GM18909 (cell line): Measurements from ENCODE around the gene IQCE.

Source experiments
- ATAC-seq: cut with Tn5 transposase; IDR thresholded peaks from one replicate; pipeline ENCODE4 v1.9.1; 2021; ENCODE audit warnings: mild to moderate bottlenecking; ENCODE audit not compliant: unreplicated experiment, poor library complexity

Gene IQCE

DNA sequence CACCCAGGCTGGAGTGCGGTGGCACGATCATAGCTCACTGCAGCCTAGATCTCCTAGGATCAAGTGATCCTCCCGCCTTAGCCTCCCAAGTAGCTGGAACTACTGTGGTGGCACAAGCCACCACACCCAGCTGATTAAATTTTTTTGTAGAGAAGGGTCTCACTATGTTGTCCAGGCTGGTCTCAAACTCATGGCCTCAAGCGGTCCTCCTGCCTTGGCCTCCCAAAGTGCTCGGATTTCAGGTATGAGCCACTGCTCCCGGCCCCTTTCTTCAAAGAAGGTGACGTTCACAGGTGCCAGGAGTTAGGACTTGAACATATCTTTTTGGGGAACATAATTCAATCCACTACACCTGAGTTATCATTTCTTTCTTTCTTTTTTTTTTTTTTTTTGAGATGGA is 70.1 kb downstream of the IQCE start:
- ATAC-seq, result no peak

DNA sequence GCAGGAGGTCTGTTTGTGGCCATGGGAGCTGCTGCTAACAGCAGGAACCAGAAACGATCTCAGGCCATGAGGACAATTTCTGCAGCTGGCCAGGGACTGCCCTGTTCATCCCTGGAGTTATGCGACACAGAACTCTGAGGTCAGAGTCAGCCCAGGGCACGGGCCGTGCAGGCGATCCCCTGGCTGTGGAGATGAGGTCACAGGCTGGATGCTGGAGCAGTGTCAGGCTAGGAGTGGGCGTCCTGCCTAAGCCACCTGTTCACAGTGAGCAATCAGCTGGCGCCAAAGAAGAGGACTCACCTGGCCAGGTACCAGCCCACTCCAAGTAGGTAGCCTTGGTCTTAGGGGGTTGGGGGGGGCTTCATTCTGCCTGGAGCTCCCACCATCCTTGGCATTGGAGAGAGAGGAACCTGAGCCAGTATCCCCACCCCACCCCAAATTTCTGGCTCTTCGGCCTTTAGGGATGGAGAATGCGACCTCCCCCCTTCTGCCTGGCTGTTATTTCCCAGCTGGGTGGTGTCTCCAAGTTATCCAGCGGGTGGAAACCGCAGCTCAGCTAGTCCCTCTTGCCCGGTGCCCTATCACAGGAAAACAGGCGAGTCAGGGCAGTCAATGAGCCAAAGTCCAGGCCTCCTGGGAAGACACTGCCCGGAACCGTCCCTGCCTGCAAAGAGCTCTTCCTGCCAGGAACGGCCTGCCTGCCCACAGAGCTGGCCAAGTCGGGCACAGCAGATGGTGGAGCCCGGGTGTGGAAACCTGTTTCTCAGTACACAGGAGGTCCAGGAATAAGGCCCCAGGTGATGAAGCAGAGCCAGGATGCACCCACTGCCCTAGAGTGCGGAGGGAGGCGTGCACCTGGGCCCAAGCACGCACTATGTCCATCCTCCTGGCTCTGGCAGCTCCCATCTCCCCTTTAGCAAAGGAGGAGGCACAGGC is 71.2 kb downstream of the IQCE start:
- ATAC-seq, result no peak

DNA sequence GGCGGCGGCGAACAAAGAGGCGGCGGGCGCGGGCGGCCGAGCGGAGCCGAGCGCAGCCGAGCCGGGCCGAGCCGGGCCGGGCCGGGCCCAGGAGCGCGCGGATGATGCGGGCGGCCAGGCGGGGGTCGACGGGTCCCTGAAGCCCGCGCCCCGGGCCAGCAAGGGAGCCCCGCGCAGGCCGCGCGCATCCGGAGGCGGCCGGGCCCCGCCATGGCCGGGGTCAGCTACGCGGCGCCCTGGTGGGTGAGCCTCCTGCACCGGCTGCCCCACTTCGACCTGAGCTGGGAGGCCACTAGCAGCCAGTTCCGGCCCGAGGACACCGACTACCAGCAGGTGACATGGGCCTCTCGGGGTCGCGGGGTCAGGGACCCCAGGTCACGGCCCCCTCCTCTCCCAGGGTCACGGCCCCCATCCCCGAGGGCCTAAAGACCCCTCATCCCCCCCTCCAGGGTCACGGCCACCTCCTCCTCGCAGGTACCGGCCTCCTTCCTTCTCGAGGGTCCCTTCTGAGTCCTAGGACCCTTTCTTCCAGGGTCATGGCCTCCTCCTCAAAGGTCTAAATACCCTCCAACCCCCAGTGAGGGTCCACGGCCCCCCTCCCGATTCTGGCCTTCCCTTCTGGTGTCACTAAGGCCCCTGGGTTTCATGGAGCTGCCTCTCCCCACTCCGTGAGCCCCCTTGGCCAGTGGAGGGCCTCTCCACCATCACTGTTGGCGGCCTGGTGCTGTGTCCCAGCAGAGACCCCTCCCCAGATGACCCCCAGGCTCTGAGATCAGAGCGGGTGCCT is 73.4 kb downstream of the IQCE start, which contains the start of gene TTYH3:
TSS of gene TTYH3 (plus strand) at position 41 of the 787 bp plus-strand sequence. CDS start at position 211, 170 bp downstream.
- peak; percentile 42 for ATAC-seq

DNA sequence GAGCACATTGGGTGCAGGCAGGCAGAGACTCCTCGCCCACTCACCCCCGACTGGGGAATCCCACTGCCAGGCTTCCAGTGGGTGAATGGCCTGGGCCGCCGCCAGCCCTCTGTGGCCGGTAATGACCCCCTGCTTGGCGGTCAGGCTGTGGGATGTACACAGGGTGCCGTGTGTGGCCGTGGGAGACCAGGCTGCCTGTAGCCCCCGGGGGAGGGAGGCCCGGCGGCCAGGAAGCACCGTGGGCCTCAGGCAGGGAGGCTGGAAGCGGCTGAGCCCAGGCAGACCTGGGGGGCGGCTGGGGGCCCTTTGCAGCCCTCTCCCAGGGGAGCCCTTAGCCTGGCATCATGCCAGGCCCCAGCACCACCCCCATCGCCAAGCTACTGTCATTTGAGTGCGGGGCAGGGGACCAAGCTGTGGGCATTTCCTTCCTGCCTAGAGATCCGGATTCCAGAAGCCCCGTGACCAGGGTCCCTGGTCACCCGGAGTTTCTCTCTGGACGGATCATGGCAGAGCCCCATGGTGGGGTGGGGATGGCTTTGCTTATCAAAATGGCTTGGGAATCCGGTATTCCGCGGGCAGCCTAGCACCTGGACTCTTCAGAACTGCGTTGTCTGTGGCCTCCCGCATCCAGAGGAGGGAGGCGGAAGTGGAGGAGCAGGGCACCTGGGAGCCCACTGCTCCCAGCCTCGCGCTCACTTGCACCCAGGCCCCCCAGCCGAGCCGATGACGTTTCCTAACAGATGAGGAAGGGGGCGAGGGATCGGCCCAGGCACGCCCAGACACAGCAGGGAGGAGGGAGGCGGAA is 74.2 kb downstream of the IQCE start:
- ATAC-seq, result peak; percentile 21

DNA sequence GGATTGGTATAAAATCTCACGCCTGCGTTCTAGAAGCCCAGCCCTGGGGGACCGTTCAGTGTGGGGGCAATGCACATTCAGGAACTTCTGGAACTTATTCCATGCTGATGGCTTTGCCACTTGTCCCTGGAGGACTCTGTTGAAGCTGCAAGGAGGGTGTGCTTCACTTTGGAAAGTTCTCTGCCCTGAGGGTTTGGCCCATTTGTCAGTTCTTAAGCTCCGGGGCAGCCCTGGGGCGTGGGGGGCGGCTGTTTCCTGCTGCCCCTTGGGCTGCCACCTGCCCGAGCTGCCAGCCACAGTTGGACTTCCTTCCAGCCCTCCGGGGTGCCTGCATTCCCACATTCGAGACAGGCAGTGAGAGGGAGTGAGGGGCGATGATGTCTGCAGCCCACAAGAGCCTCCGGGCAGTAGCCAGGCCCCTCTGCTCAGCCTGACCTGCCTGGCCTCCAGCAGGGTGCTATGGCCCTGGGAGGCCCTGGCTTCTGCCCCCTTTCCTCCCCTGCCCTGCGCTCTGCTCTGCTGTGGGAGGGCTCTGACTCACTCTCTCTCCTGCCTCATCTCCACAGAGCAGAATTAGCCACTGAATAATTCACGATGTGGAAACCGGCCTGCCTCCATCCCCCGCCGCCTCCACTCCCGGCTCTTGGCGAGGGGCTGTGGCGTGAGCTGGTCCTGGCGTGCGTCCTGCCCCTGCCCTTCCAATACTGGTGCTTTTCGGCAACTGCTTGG is 74.9 kb downstream of the IQCE start:
- ATAC-seq, result no peak

DNA sequence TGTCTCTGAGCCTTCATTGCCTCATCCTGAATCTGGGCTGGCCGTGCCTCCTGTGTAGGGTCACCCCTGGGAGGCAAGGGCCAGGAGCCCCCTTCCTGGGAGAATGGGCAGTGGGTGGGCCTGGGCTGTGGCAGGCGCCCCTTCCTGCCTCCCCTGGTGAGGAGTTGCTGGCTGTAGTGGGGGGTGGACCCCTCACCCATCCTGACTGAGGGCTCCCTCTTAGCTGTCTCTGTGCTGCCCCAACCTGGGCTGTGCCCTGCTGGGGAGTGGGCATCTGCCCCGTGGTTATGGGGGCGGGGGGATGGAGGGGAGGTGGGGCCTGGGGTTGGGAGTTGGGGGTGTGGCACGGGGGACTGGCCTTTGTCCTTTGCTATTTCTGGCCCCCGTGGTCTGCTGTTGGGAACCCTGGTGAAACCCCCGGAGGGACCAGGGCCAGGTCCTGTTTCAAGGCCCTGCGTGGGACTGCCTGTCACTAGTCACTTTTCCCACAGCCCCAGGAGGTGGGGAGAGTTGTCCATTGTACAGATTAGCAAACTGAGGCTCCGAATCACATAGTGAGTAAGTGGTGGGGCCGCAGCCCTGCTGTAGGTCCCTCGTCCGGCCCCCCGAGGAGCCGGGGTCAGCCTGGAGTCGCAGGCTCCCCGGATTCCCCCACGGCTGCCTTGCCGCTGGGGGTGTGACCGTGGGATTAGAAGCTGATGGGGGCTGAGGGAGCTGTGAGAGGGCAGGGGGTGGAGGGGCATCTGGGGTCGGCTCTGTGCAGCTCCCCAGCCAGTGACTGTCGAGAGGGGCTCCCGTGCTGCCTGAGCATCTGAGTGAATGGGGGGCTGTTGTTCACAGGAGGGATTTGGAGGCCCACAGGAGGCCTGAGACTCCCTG is 75.7 kb downstream of the IQCE start:
- no peak for ATAC-seq

DNA sequence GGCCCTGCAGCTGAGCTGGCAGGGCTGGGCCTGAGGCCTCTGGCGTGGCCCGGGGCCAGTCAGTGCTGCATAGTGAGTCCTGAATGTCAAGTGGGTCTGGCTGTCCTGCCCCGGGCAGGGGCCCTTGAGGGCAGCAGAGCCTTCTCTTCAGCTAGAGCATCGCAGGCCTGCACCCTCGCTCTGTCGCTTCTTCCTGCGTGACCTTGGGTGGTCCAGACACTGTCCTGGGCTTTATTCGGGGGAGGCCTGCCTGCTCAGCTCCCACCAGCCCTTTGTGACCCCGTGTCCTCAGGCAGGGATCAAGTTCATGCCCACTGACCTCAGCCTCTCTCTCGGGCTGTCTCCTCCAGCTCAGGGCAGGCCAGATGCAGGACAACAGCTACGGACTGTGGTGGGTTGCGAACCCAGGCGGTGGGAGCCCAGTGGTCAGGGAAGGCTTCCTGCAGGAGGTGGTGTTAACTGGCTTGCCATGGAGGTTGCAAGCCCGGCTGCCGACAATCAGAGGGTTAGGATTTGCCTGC is 76.4 kb downstream of the IQCE start:
- ATAC-seq, result no peak

DNA sequence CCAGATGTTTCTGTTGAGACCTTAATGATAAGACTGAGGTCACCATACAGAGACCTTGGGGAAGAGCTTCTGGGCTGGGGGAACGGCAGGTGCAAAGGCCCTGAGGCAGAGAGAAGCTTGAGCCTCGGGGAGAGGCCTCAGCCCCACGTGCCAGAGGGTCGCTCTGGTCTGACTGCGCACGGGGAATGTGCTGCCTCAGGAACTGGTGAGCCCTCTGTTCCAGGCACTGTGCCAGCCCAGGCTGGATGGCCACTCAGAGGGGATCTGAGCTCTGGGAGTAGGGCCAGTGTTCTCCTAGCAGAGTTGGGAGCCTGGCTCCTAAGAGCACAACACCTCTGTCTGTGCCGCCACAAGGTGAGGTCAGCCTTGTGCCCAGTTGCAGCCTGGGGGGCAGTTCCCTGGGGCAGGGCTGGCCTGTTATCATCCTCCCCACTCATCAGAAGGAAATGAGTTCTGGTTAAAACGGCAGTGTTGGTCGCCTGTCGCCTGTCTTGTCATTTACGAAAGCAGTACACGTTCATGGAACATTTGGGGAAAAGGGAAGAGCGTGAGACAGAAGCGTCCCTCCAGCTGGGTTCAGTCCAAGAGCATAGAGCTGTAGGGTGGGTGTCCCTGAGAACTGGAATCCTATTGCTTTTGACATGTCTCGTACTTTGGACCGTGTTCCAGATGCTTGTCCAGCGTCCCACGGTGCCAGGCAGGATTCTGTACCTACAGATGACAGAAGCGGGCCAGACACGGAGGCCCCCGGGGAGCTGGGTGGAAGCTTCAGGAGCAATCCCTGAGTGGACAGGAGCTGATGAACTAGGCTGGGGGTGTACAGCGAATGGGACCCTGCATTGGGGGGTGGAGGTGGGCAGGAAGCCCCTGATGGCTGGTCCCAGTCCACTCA is 77.3 kb downstream of the IQCE start:
- ATAC-seq, result no peak

DNA sequence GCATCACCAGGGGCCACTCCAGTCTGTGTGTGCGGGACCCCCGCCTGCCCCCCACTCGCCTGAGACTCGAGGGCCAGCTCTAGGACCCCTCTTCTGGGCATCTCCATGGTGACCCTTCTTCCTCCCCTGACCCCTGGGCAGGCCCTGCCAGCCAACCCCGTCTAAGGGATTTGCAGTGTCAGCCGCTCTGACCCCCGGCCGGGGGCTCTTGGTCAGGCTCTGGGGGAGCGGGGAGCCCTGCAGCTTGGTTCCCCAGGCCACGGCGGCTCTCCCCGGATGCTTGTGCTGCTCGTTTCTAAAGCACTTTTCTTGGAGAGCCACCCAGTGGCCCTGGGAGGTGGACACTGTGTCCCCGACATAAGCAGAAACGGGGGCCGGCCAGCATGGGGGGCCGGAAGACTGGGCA is 78.3 kb downstream of the IQCE start:
- ATAC-seq, result no peak

DNA sequence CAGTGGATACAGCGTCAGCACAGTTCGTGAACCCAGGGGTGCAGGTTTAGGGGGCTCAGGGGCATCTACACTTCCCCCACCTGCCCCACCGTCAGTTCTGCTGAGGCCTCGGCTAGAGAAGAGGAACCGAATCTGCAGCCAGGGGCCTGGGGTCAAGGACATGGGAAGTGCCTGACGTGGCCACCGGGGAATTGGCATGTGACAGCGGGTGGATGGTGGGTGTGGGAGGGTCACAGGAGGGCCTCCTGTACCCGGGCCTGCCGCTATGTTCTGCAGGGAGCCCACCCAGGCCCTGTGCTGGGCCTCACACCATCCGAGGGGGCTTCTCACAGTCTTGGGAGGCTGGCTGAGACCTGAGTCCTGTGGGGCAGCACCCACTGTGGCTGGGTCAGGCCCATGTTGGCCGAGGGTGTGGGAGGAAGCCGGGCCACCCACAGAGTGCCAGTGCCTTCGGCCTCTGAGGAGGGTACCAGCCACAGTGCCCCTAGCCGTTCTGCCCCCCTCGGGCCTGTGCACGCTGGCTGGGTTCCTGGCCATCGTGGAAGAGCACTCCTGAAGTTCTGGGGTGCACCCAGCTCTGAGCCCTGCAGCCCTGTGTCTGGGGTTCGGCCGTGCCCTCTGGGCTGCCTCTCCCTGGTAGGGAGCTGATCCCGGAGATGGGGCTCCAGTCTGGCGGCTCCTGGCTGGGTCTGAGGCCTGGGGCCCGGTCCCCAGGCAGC is 78.9 kb downstream of the IQCE start:
- ATAC-seq, result peak; percentile 38

DNA sequence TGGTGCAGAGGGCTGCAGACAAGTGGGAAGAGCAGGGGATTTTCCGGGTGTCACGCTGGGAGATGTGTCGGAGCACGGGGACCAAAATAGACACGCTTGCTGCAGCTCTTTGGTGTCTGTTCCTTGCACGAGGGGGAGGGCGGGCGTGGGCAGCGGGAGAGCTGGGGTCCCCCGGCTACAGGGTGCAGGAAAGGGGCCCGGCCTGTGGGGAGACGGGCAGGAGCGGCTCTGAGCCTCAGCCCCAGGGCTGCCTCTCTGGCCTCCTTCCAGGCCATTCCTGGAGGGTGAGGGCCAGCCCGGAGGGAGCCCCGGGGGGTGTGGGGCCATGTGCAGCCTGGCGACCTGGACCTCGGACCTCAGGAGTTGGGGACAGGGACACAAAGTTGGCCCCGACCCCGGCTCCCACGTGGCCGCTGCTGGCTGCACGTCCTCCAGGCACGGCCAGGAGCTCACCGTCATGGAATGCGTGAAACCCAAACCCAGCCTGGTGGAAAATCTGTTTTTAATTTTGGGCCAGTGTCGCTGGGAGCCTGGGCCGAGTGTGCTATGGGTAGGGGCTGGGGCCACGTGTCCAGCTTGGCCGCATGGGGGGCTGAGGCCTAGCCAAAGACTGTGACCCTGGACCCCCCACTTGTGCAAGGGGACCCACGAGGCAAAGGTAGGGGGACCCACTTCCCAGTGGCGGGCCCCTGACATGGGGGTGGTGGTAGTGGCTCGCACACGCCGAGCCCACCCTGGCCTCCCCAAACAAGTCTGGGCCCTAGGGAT is 79.6 kb downstream of the IQCE start:
- no peak for ATAC-seq

DNA sequence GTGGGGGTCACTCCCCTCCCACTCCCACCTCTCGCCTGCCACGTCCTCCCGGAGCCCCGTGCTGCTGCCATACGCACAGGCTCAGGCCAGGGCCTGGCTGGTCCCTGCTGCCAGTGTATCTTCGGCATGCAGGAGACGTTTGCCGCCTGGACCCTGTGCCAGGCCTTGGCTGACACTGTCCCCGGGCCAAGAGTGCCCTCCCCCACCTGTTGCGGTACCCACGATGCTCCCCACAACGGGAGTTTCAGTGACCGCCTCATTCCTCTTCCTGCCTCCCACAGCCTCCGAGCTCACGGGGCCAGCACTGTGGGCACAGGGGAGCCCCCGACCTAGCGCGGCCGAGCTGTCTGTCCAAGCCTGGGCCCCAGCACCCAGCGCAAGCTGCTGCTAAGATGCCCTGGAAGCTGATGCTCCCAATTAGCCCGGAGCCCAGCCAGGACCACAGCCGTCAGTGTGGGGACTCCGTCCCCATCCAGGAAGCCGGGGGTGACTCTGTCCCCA is 80.5 kb downstream of the IQCE start:
- ATAC-seq, result no peak

DNA sequence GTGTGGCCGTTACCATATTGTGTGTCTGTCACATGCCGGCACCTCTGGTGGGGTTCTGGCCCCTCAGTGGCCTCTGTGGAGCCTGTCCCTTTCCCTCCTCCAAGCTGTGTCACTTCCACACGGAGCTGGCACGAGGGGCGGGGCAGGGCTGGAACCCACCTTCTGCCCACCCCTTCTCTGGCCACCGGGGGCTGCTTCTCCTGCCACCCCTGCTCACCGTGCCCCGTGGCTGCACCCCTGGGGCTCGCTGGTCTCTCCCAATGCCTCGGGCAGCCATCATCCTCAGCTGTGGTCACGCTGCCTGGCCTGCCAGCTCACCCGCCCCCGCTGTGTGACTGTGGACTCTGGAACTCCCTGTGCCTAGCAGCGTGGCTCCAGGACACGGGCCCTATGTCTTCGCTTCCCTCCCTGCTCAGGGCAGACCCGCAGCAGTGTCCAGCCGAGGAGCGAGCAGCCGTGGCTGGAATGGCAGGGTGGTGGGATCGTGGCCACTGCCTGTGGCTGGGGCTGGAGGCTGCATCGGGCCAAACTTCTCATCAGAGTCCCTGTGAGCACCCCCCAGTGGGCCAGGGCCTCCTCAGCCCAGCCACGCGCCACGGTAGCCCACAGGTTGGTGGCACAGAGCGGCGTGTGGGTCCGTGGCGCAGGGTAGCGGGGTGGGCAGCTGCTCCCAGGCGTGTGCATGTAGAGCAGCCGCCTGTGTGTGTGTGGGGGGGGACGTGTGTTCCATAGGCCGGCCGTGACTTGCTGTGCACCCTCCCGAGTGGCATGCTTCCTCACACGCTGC is 81.1 kb downstream of the IQCE start:
- ATAC-seq, result no peak

DNA sequence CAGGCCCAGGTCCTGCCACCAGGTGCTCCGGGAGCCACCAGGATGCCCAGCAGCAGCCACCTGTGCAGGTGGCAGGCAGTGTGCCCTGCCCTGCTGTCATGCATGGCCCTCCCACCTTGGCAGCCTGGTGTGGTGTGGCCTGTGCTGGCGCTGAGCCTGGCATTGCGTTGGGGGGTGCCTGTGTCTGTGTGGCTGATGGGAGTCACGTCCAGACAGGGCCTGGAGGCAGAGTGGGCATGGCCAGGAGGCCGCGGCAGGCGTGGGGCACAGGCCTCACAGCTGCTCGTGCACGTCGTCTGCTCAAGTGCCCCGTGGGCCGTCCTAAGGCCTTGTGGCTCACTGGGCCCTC is 81.7 kb downstream of the IQCE start:
- no peak for ATAC-seq

DNA sequence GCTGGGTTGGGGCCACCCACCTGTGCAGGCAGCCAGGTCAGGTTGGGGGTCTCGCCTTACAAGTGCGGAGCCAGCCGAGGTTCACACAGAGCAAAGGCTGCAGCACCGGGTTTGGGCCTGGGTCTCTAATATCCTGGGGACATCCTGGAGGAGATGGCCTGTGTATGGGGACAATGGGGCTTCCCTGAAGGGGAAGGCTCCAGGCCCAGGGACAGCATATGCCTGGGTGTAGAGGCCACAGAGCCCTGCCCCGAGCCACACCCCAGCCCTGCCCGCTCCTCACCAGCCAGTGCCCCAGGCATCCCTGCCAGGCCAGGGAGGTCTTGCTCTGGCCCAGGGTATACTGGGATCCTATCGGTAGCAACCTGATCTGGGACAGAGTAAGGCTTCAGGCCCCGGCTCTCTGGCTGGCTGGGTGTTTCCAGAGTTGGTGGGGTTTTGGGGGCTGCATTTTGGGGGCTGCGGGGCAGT is 82.1 kb downstream of the IQCE start:
- no peak for ATAC-seq
